SH-SY5Y (cell line): ENCODE data around the gene AOPEP.

Experiments used
- GATA2 ChIP-seq: IDR thresholded peaks from 2 replicates; pipeline ENCODE4 v1.6.1; 2011; ENCODE audit warnings: mild to moderate bottlenecking, low read depth, low read length
- GATA3 ChIP-seq: IDR thresholded peaks from 2 replicates; pipeline ENCODE4 v1.6.1; 2011; ENCODE audit warnings: low read depth, mild to moderate bottlenecking, low read length, moderate library complexity

Gene AOPEP

GRCh38 chr9:95078511-95078910 lies 352.0 kb downstream of the AOPEP start:
- no peak for TF ChIP-seq GATA3
- TF ChIP-seq GATA2 = no peak

GRCh38 chr9:95078939-95079338 lies 352.4 kb downstream of the AOPEP start:
- no peak for TF ChIP-seq GATA3
- no peak for TF ChIP-seq GATA2

- no peak for TF ChIP-seq GATA2
- no peak for TF ChIP-seq GATA3
Measured at GRCh38 chr9:95079461-95079860, 353.0 kb downstream of the AOPEP start.

- TF ChIP-seq GATA2 (no peak), GATA3 (no peak)
Measured at GRCh38 chr9:95080961-95081647, 354.6 kb downstream of the AOPEP start.

- TF ChIP-seq GATA3 (no peak), GATA2 (no peak)
Measured at GRCh38 chr9:95081998-95082397, 355.5 kb downstream of the AOPEP start.

- TF ChIP-seq GATA3 (no peak), GATA2 (no peak)
Measured at GRCh38 chr9:95082401-95083084, 356.0 kb downstream of the AOPEP start.

GRCh38 chr9:95083086-95083768 lies 356.7 kb downstream of the AOPEP start:
- TF ChIP-seq GATA2 = no peak
- TF ChIP-seq GATA3 = no peak

- TF ChIP-seq GATA3 (no peak), GATA2 (no peak)
Measured at GRCh38 chr9:95084254-95084934, 357.9 kb downstream of the AOPEP start.

- no peak for TF ChIP-seq GATA3
- TF ChIP-seq GATA2 = no peak
Measured at GRCh38 chr9:95085036-95085770, 358.7 kb downstream of the AOPEP start.

- TF ChIP-seq GATA2 (no peak), GATA3 (no peak)
Measured at GRCh38 chr9:95085861-95086563, 359.5 kb downstream of the AOPEP start.

GRCh38 chr9:95086564-95086955 lies 360.1 kb downstream of the AOPEP start:
- TF ChIP-seq GATA3 = no peak
- no peak for TF ChIP-seq GATA2

- TF ChIP-seq GATA3 (no peak), GATA2 (no peak)
Measured at GRCh38 chr9:95087659-95088242, 361.3 kb downstream of the AOPEP start.
